Activated T-helper 1 cell treated with anti-CD3 and anti-CD28 coated beads, Interleukin-2, amount 50 U/mL, for 16 hours (primary cell): ENCODE measurements around the gene VSX2.
"Not testable (repeated sequence)": the region's sequence is repeated elsewhere in the genome, so short reads cannot be mapped to it uniquely, and the experiment has no call there.

Source experiments
- DNase-seq, 2 donors: peaks; one replicate each; pipeline ENCODE4 v3.0.0-alpha.2; 2020; ENCODE audit warnings: low read depth in 1 of 2, low spot score in 1 of 2

Gene VSX2

DNA sequence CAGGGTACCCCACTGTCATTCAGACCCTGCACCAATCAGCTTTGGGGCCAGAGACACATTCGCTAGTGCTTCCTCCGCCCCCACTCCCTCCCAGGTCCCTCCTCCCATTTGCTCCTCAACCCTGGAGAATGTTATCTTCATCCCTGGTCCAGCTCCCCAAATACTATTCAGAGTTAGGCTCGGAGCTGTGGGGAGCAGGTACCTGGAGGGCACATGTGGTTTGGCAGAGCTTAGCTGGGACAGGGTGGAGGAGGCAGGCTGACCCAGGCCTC is 19.5 kb downstream of the VSX2 start:
- no peak for DNase-seq

GRCh38 chr14:74259513-74259912 is 20.3 kb downstream of the VSX2 start:
- DNase-seq: no peak

GRCh38 chr14:74260525-74261233 is 21.4 kb downstream of the VSX2 start:
- DNase-seq: no peak

DNA sequence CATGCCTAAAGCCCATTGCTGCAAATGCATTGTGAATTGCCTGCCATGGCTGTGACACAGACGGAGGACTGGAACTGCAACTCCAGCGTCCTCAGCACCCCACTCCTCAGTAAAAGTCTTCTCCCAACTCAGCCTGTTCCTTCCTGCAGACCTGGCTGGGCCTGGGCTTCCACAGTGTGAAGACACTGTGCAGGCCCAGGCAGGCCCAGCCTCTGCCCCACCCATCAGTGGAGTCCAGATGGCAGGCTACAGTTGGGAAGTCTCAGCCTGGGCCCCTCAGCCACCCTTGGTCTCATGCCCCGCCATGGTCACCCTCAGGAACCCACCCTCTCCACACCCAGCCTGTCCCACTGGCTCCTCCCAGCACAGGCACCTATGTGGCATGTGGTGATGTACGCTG is 22.0 kb downstream of the VSX2 start:
- no peak for DNase-seq

DNA sequence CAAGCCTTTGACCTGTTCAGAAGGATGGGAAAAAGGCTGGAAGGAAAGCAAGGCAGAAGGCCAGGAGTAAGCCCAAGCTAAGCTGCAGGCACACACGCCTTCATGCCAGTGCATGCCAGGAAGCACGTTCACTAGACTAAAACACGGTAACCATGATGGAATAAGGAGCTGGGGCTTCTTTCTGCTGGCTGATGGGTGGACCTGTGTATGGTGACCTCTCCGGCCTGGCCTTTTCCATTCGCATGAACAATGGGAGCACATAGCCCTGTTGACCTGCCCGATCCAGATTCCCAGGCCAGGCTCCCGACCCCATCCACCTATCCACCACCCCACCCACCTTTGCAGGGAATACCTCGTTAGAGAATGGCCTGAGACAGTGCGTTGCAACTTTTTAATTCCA is 22.8 kb downstream of the VSX2 start:
- no peak for DNase-seq

DNA sequence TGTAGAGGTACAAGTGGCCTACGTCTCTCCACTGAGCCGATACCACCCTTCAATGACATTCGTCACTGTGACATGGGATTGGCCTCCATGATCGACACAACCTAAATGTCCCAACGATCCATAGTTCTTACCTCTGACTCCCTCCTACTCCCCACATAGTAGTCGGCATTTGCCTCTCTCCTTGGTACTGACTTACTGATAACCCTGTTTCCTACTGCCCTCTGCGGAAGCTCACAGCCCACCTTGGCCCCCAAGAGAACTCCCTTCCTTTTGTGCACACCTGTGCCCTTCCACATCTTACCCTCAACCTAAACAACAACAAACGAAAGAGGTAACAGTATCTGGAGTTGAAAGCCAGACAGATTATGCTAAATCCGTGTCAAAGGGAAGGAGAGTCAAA is 23.9 kb downstream of the VSX2 start:
- DNase-seq: no peak

- no peak for DNase-seq
Measured at GRCh38 chr14:74263921-74264320, 24.7 kb downstream of the VSX2 start.

DNA sequence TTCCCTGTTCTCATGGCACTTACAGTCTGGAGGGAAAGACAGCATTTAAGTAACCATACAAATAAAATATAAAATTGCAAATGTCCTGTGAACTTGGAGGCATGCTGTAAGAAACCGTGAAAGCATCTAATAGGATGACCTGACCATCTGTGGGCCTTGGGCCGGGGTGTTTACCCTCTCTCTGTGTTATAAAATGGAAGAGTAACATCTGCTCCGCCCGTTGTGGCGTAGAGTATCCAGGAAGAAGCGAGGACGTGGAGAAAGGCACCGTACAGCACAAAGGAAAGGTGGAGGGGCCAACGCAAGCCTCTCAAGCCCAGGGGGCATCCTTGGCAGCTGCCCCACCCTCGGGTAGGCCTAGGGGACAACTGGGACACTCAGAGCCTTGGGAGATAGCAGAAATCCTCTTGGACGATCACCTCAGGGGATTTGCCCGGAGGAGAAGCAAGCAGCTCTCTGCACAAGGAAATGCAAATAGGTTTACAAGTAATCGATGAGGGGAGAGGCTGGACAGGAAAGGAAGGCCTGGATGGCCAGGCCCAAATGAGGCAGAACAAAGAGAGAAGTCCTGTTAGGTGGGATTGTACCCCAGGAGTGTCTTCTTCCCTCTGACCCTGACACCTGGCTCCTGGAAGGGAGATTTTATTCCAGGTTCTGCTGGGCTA is 26.2 kb downstream of the VSX2 start:
- no peak for DNase-seq

DNA sequence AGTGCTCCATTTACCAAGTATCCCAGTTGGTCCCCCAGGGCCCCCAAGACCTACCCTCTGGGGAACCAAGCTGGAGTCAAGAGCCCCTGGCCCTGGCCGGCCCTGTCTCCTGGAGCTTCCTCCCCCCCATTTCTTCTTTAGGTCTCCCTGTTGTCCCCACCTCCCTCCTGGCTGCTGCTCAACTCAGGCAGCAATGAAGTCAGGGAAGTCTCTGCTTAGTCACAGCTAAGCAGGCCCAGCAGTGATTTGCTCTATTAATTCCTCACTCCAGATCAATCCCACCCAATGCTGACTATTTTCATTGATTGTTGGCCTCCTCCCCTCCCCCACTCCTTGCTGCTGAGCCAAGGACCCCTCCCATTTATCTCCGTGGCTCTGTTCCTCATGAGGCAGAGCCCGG is 28.3 kb downstream of the VSX2 start:
- DNase-seq: no peak

DNA sequence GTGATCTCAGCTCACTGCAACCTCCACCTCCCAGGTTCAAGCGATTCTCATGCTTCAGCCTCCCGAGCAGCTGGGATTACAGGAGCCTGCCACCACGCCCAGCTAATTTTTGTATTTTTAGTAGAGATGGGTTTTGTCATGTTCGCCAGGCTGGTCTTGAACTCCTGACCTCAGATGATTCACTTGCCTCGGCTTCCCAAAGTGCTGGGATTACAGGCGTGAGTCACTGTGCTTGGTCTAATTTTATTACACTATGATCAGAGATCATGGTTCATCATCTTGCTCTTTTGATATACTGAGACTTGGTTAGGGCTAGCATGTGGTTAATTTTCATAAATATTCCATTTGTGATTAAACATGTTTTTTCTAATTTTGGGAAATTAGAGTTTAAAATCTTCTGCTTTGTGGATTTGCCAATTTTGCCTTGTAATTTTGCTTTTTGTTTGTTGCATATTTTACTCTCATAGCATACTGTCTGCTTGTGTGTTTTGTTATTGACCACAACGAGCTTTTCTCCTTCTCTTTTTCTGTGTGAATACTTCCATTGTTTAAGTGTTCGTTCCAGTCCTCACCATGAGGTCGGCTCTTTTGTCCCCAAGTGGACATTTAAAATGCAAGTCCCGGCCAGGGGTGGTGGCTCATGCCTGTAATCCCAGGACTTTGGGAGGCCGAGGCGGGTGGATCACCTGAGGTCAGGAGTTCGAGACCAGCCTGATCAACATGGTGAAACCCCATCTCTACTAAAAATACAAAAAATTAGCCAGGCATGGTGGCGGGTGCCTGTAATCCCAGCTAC is 31.3 kb downstream of the VSX2 start:
- DNase-seq: not testable (repeated sequence)

DNA sequence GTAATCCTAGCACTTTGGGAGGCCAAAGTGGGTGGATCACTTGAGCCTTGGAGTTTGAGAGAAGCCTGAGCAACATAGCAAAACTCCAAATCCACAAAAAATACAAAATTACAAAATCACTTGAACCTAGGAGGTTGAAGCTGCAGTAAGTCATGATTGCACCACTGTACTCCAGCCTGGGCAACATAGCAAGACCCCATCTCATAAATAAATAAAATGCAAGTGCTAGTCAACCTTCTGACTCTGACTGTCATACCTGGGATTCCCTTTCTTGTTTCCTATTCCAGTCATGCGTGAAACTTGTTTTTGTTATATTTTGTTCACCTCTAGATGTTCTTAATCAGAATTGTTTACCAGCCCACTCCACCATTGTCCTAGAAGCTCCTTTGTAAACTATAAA is 32.1 kb downstream of the VSX2 start:
- no peak for DNase-seq

GRCh38 chr14:74275241-74275841 is 36.1 kb downstream of the VSX2 start:
- DNase-seq: no peak

DNA sequence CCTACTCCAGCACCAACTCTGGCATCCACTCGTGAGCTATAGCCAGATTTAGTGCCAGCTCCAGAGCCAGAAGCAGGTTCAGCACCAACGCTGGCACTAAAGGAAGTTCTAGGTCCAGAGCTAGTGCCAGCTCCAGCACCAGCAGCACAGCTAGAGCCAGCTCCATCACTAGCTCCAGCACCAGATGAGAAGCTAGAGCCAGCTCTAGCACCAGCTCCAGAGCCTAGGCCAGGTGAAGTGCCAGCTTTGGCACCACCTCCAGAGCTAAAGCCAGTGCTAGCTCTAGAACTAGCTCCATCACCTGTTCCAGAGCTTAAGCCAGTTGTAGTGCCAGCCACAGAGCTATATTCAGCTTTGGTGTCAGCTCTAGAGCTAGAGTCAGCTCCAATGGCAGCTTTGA is 38.8 kb downstream of the VSX2 start:
- no peak for DNase-seq

- no peak for DNase-seq
Measured at GRCh38 chr14:74281069-74281468, 41.8 kb downstream of the VSX2 start.

GRCh38 chr14:74286736-74287135 is 47.5 kb downstream of the VSX2 start:
- DNase-seq: no peak

GRCh38 chr14:74289801-74290200 is 50.6 kb downstream of the VSX2 start:
- DNase-seq: no peak

DNA sequence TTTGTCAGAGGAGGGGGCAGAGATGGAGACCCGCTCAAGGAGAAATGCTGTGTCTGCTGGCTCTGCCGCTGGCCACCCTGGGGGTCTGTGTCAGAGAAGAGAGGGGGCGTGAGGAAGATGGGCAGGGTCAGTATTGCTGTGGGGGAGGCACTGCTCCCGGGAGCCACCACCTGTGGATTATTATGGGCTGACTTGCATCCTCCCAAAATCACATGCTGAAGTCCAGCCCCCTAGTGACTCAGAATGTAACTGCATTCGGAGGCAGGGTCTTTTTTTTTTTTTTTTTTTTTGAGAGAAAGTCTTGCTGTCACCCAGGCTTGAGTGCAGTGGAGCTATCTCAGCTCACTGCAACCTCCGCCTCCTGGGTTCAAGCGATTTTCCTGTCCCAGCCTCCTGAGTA is 51.2 kb downstream of the VSX2 start:
- no peak for DNase-seq

GRCh38 chr14:74292061-74292460 is 52.8 kb downstream of the VSX2 start:
- no peak for DNase-seq

GRCh38 chr14:74293606-74294005 is 54.4 kb downstream of the VSX2 start:
- DNase-seq: no peak

DNA sequence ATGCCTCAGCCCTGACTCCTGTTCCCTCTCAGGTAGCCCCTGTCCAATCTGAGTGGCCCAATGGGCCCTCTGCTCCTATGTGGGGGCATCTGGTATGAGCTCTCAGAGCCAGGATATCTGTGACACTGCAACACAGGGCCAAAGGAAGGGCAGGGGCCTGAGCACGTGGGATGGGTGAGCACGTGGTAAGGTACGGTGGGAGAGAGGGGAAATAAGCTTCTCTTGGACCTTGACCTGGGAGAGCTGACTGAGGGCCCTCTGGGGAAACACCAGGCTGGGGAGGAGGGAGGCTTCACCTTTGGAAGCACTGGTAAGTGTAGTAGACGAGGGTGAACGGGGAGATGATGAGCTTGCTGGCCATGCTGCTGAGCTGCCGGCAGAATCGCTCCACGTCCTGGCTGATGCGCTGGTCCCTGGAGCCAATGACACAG is 56.8 kb downstream of the VSX2 start:
- DNase-seq: no peak

- DNase-seq: no peak
Measured at GRCh38 chr14:74297986-74298385, 58.7 kb downstream of the VSX2 start.

DNA sequence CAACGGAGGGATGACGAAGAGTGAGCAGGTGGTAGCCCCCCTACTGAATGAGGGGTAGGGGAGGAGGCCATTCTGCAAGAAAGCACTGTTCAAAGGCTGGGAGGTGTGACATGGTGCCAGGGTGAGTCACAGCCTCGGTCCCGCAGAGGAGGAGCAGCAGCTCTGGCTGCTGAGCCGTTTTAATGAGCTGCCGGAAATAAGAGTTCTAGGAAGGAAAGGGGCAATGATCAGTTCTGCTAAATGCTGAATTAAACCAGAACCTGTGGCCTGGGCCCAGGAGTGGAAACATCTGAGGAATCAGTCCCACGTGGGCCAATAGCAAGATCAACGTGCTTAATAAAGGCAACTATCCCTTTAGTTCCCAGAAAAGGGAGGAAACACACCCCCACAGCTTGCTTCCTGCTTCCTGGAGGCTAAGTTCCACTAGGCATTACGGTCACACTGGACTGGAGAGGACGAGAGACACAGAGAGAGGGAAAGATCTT is 59.9 kb downstream of the VSX2 start:
- DNase-seq: peak in 1 of 2 donors; percentile 8
